Type B pancreatic cell (in vitro differentiated cells): ENCODE data around the gene CGNL1. TPM values are rescaled to one million over a fixed set of nuclear protein-coding genes. Genes with fewer than 3 reads are reported as not detected.

ENCODE experiments used
- DNase-seq: peaks from one replicate; pipeline ENCODE4 v3.0.0; 2021; ENCODE audit warnings: mixed read lengths; ENCODE audit not compliant: unreplicated experiment; ENCODE audit errors: extremely low spot score
- H3K27ac Mint-ChIP-seq: 2 replicates; pipeline ENCODE4 v1.8.0; 2021; ENCODE audit warnings: mild to moderate bottlenecking, mixed read lengths
- H3K27me3 Mint-ChIP-seq: 2 replicates; pipeline ENCODE4 v1.8.0; 2021; ENCODE audit warnings: mixed read lengths
- H3K36me3 Mint-ChIP-seq: 2 replicates; pipeline ENCODE4 v1.8.0; 2021; ENCODE audit warnings: mixed read lengths
- H3K4me1 Mint-ChIP-seq: one replicate; pipeline ENCODE4 v1.8.0; 2021; ENCODE audit warnings: mixed read lengths; ENCODE audit not compliant: unreplicated experiment
- H3K4me3 Mint-ChIP-seq: 2 replicates; pipeline ENCODE4 v1.8.0; 2021; ENCODE audit warnings: mild to moderate bottlenecking, mixed read lengths
- H3K9me3 Mint-ChIP-seq: 2 replicates; pipeline ENCODE4 v1.8.0; 2021; ENCODE audit warnings: mixed read lengths
- CTCF ChIP-seq: fragments of 200-600 bp; sonication (generic); conservative IDR thresholded peaks from 2 replicates; pipeline ENCODE4 v1.5.0; 2021; ENCODE audit warnings: antibody characterized with exemption, mild to moderate bottlenecking
- total RNA-seq: library from RNA; stranded (reverse); gene quantifications from 2 replicates; pipeline ENCODE4 v1.2.1, GENCODE V29; 2021; ENCODE audit warnings: low replicate concordance

The CGNL1 gene
- total RNA-seq, 1 donor from 2014 or later: 11.8 TPM

- Mint-ChIP-seq H3K27me3 (no peaks in the 10 kb centered on the region), H3K9me3 (peaks cover 6% of the 10 kb centered on the region), H3K4me1 (peaks cover 6% of the 10 kb centered on the region), H3K4me3 (no peak overlapping the region), H3K36me3 (no peaks in the 10 kb centered on the region), H3K27ac (no peak overlapping the region)
- TF ChIP-seq CTCF: no peak
- no peak for DNase-seq
These were observed 223.0 kb downstream of the CGNL1 start for GRCh38 chr15:57599296-57599810.

- H3K27ac Mint-ChIP-seq: no peak overlapping the region
- no peak for DNase-seq
- H3K4me3 Mint-ChIP-seq: no peak overlapping the region
- no peaks in the 10 kb centered on the region for H3K36me3 Mint-ChIP-seq
- H3K4me1 Mint-ChIP-seq: peaks cover 6% of the 10 kb centered on the region
- TF ChIP-seq CTCF: no peak
- peaks cover 3% of the 10 kb centered on the region for H3K9me3 Mint-ChIP-seq
- H3K27me3 Mint-ChIP-seq: no peaks in the 10 kb centered on the region
These were observed 223.9 kb downstream of the CGNL1 start for GRCh38 chr15:57600197-57600596.

Other genes with a start within 250 kb of the CGNL1 start
- gene MYZAP, start 215.4 kb downstream of the CGNL1 start, total RNA-seq: 5.7 and 9.9 TPM in 2 replicates